ENCODE measurements around the gene EPHA2.
"Not testable (repeated sequence)": the region's sequence is repeated elsewhere in the genome, so short reads cannot be mapped to it uniquely, and the experiment has no call there.

Gene EPHA2

DNA sequence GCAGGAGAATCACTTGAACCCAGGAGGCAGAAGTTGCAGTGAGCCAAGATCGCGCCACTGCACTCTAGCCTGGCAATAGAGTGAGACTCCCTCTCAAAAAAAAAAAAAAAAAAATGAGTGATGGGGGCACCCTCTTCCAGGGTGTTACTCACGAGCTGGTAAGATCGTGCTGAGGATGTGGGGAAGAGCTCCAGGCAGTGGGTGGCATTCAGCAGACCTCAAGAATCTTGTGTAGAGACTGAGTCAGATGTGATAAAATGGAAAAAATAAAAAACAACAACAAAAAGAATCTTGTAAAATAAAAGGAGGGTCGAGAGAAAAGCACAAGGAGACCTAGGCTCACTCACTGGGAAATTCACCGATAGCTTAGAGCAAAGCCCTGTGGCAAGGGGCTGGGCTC is 38.5 kb downstream of the EPHA2 start:
- no peak for DNase-seq

DNA sequence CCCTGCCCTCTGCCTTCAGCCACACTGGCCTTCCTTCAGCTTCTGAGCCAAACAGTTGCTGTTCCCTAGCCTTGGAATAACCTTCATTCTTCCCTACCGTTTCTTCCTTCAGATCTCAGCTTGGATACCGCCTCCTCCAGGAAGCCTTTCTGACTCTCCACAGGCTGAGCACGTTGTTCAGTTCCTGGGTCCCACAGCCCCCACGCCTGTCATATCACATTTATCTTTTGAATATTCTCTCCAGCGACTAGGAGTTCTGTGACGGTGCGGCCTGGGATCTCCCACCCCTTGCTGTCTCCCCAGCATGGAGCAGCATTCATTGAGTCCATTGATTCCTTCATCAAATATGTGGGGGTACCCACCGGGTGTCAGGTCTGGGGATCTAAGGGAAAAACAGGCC is 39.2 kb downstream of the EPHA2 start:
- no peak for DNase-seq

DNA sequence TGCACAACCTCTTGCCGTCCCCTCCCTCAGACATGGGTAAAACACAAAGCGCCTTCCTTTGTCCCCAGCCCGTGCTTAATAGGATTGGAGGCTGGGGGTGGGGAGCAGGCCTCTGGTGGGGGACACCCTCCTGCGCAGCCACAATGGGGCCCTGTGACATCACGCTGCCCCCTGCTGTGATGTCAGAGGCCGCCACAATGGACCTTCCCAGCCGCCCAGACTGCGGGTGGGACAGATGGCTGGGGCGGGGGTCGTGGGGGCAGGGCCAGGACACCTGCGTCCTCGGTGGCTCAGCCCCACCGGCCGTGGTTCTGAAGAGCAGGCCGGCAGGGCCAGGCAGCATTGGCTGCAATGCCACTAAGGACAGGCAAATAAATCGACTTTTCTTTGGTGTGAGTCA is 39.9 kb downstream of the EPHA2 start:
- no peak for DNase-seq

- no peak for DNase-seq
Measured at GRCh38 chr1:16115468-16115983, 40.3 kb downstream of the EPHA2 start.

GRCh38 chr1:16114527-16115467 is 41.1 kb downstream of the EPHA2 start:
- no peak for DNase-seq

GRCh38 chr1:16112596-16113555 is 43.0 kb downstream of the EPHA2 start:
- no peak for DNase-seq

- no peak for DNase-seq
Measured at GRCh38 chr1:16111771-16112595, 43.9 kb downstream of the EPHA2 start.

- no peak for DNase-seq
Measured at GRCh38 chr1:16110884-16111283, 45.0 kb downstream of the EPHA2 start.

DNA sequence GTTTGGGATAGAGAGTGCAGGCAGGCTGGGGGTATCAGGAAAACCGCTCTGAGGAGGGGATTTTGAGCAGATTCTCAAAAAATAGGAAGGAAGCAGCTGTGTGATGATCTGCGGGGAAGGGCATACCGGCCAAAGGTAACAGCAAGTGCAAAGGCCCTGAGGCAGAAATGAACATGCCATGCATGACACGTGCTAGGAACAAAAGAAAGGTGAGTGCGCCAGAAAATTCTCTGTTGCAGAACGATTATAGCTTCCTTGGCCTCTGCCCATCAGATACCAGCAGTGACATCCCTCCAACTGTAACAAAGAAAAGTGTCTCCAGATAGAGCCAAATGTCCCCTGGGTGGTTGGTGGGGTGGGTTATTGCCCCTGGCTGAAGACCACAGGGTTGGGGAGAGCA is 45.4 kb downstream of the EPHA2 start:
- DNase-seq: no peak

DNA sequence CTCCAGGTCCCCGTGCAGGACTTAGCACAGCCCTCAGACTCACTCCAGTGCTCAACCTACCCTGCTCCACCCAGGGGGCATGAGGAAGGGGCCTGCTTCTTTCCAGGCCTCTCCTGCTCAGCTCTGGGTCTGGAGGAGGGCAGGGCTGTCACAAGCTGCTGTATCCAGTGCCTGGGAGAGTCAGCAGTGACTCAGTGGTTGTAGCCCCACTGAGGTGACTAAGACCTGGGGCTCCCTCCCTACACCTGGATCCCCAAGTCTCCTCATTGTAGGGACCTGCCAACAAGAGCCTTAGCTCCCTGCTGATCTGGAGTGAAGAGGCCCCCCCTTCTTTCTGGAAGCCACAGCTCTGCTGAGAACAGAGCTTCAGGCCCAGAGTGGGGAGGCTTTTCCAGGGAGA is 46.3 kb downstream of the EPHA2 start:
- no peak for DNase-seq

- DNase-seq: not testable (repeated sequence)
Measured at GRCh38 chr1:16107039-16107438, 48.8 kb downstream of the EPHA2 start.

DNA sequence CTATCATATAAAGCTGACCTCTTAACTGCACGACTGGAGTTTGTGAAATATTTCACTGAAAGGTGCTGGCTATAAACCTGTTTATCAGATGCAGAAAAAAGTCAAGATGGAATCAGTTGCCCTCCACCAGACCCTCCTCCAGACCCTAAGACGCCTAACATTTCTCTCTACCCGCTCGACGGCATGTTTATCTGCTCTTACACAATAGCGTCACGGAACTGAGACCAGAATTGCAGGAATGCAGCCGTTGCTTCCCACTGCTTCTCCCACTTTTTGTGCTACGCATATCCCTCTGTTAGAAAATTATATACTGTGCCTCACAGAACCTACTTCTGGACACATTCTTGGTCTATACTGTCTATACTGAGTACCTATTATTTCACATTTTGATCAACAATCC is 54.2 kb downstream of the EPHA2 start:
- DNase-seq: no peak

DNA sequence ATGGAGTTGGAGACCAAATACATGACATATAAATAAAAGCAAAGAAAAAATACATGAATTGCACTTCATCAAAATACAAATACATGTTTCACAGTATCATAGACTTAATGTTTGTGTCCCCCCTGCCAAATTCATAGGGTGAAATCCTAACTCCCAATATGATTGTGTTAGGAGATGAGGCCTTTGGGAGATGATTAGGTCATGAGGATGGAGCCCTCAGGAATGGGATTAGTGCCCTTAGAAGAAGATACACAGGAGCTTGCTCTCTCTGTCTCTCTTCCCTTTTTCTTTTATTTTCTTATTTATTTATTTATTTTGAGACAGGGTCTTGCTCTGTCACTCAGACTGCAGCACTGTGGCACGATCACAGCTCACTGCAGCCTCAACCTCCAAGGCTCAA is 56.5 kb downstream of the EPHA2 start:
- DNase-seq: no peak

DNA sequence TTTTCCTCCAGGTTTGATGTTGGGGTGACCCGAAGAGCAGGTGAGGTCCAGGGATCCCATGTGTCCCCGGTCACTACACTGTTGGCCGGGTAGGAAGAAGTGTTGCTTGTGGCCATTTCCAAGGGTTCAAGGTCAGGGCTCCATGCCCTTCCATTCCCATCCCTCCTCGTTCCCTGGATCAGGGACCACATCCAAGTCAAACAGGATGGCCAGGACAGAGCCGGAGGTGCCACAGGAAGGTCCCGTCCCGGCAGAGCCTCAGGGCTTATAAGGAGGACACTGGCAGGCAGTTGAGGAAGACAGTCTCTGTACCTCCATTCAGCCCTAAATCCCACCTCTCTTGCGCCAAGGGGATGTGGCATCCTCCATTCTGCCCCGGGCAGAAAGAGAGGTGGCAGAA is 60.4 kb downstream of the EPHA2 start:
- DNase-seq: no peak

DNA sequence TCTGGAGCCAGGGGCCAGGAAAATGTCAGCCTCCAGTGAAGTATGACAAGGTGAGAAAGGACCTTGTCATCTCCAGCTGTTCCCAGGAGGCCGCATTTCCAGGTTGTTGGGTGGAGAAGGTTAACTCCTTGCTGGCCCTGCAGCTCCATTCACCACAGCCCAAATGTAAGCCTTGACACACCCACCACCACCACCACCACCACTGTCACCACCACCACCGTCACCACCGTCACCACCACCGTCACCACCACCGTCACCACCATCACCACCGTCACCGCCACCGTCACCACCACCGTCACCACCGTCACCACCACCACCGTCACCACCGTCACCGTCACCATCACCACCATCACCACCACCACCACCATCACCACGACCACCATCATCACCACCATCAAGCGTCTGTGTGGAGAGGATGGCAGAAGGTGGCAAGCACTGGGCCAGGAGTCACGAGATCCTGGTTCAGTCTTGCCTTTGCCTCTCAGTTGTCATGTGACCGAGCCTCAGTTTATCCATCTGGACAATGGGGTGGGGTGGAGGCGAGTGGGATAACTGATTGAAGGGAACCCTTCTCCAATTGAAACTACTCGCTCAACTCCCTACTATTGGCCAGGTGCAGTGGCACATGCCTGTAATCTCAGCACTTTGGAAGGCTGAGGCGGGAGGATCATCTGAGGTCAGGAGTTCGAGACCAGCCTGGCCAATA is 61.3 kb downstream of the EPHA2 start:
- DNase-seq: no peak

GRCh38 chr1:16093611-16094010 is 62.3 kb downstream of the EPHA2 start:
- DNase-seq: no peak

DNA sequence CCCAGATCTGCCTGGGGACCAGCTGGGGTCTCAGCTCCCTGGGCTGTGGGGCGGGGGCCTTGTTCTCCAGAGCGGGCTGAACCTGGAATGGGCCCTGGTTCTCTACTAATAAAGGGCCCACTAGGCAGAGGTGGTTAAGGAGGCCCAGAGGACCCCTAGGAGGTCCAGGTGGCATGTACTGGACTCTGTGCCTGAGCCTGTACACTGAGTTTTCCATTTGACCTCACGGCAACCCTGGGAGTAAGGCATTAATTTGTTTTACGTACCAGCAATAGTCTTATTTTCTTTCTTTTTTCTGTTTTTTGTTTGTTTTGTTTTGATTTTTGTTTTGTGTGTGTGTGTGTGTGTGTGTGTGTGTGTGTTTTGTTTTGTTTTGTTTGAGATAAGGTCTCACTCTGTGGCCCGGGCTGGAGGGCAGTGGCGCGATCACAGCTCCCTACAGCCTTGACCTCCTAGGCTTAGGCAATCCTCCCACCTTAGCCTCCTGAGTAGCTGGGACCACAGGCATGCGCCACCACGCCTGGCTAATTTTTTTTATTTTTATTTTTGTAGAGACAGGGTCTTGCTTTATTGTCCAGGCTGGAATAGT is 62.9 kb downstream of the EPHA2 start:
- no peak for DNase-seq

DNA sequence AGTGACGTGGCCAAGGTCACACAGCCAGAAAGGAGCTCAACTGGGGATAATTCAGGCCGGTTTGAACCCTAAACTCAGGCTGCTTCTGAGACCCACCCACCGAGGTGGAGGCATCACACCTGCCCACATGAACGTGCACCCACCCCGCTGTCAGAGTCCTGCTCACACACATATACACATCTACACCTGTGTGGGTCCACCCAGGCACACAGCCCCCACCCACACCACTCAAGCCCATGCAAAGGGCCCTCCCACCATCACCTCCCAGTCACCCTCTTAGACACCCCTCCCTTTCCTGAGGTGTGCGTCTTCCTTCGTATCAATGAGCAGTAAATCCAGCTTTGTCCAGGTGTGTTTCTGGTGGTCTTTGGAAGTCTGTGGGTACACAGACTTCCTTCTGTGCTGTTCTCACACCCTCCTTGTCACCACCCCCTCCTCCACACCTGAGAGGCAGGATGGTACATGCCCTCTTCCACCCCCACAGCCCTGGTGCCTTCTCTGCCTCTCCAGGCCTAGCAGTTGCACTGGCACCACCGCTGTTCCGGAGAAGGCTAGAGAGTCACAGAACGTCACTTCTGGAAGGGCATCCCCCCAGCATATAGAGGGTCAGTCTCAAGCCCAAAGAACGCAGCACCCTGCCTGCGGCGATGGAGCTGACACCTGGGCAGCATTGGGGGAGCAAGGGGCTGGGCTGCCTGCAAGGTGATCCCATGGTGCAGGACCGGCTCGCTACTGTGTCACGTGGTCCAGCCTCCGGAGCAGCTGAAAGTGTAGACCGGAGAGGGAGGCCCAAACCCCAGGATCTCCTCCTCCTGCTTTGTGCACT is 63.6 kb downstream of the EPHA2 start:
- no peak for DNase-seq

DNA sequence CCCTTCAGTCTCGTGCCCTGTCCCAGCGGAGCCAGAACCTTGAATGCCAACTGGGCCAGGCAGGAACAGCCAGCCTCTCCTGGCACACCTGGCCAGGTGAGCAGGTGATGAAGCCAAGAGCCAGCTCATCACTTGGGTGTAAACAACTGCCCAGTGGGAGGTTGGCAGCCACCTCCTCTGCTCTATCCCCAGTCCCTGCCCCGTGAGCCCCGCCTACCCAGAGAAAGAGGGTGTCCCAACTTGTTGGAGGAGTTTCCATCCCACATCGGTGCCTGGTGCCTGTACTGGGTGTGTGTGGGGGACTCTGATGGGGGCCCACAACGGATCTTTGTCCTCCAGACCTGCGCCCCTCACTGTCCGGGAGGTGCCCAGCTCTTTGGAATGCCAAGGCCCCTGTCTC is 64.6 kb downstream of the EPHA2 start:
- DNase-seq: no peak

DNA sequence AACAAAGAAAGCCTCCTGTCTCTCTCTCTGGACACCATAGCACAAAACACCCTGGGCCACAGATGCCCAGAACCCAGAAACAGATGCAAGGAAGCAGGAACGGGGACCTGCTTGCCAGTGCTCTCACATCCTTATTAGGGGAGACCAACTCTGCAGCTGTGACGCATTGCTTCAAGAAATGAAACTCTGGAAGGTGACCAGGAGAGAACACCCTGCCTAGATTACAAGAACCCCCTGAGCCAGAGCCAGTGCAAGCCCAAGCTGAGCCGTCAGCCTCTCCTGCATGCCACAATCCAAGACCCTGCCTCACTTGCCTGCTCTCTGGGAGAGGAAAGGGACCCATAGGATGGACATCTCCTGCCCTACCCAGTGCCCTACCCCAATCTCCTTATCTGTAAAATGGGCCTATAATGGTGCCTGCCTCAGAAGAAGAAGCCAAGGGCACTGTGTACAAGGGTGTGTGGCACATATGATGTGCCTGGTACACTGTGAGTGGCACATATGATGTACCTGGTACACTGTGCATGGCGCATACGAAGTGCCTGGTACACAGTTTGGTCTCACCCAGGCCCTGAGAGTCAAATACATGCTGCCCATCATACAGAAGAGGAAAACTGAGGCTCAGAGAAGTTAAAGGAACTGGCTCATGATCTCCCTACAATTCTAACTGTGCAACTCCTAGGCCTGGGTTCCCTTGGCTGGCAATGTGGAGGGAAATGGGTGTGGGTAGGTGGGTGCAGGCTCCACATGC is 65.6 kb downstream of the EPHA2 start:
- no peak for DNase-seq

All from NCI-H1694 treated with DMSO at 0.1 percent for 48 hours (cell line).